Measurements from ENCODE around the gene CBLB.

CBLB gene

GRCh38 chr3:105783631-105784030 lies 85.2 kb downstream of the CBLB start:
- DNase-seq (ENCODE audit: extremely low read depth, insufficient read length), result no peak
- H3K4me3 ChIP-seq (replicated peaks; ENCODE audit: low read depth, low read length), result no peak overlapping the region
- H3K27me3 ChIP-seq (replicated peaks; ENCODE audit: control insufficient read depth, insufficient read depth, low read length), result no peaks in the 10 kb centered on the region
- no peak for TF ChIP-seq CTCF (IDR thresholded peaks at IDR 0.05; ENCODE audit: insufficient read depth, low read length, poor library complexity, severe bottlenecking)
- no peaks in the 10 kb centered on the region for H3K36me3 ChIP-seq (ENCODE audit: control insufficient read depth, insufficient read depth, low read length)

GRCh38 chr3:105781871-105782270 lies 86.9 kb downstream of the CBLB start:
- no peak for DNase-seq (ENCODE audit: extremely low read depth, insufficient read length)
- TF ChIP-seq CTCF (IDR thresholded peaks at IDR 0.05; ENCODE audit: insufficient read depth, low read length, poor library complexity, severe bottlenecking), result no peak

GRCh38 chr3:105780107-105780506 lies 88.7 kb downstream of the CBLB start:
- no peak for DNase-seq (ENCODE audit: extremely low read depth, insufficient read length)
- Histone ChIP-seq H3K36me3 (ENCODE audit: control insufficient read depth, insufficient read depth, low read length) (no peaks in the 10 kb centered on the region), H3K27me3 (replicated peaks; ENCODE audit: control insufficient read depth, insufficient read depth, low read length) (no peaks in the 10 kb centered on the region), H3K4me3 (replicated peaks; ENCODE audit: low read depth, low read length) (no peak overlapping the region)
- no peak for TF ChIP-seq CTCF (IDR thresholded peaks at IDR 0.05; ENCODE audit: insufficient read depth, low read length, poor library complexity, severe bottlenecking)

More at GRCh38 chr3:105781871-105782270, 86.9 kb downstream of the CBLB start:
- no peaks in the 10 kb centered on the region for H3K36me3 ChIP-seq (ENCODE audit: control insufficient read depth, insufficient read depth, low read length)
- no peak overlapping the region for H3K4me3 ChIP-seq (replicated peaks; ENCODE audit: low read depth, low read length)
- H3K27me3 ChIP-seq (replicated peaks; ENCODE audit: control insufficient read depth, insufficient read depth, low read length), result no peaks in the 10 kb centered on the region

GRCh38 chr3:105775368-105775767 lies 93.4 kb downstream of the CBLB start:
- no peak for TF ChIP-seq CTCF (IDR thresholded peaks at IDR 0.05; ENCODE audit: insufficient read depth, low read length, poor library complexity, severe bottlenecking)
- H3K4me3 ChIP-seq (replicated peaks; ENCODE audit: low read depth, low read length), result no peak overlapping the region
- no peaks in the 10 kb centered on the region for H3K36me3 ChIP-seq (ENCODE audit: control insufficient read depth, insufficient read depth, low read length)
- no peak for DNase-seq (ENCODE audit: extremely low read depth, insufficient read length)
- H3K27me3 ChIP-seq (replicated peaks; ENCODE audit: control insufficient read depth, insufficient read depth, low read length), result no peaks in the 10 kb centered on the region

GRCh38 chr3:105774444-105775180 lies 94.2 kb downstream of the CBLB start:
- Histone ChIP-seq H3K27me3 (replicated peaks; ENCODE audit: control insufficient read depth, insufficient read depth, low read length) (no peaks in the 10 kb centered on the region), H3K36me3 (ENCODE audit: control insufficient read depth, insufficient read depth, low read length) (no peaks in the 10 kb centered on the region), H3K4me3 (replicated peaks; ENCODE audit: low read depth, low read length) (no peak overlapping the region)
- no peak for TF ChIP-seq CTCF (IDR thresholded peaks at IDR 0.05; ENCODE audit: insufficient read depth, low read length, poor library complexity, severe bottlenecking)
- DNase-seq (ENCODE audit: extremely low read depth, insufficient read length), result peak; percentile 25

All from GM06990 (cell line).